BLaER1 treated with 17β-estradiol and CSF1 and Interleukin-3, amounts not matched to agents 10 nM and 100 nM (cell line): Measurements from ENCODE around the gene NEURL1B.
"Not testable (repeated sequence)": the region's sequence is repeated elsewhere in the genome, so short reads cannot be mapped to it uniquely, and the experiment has no call there.

Experiments
- H3K27ac ChIP-seq, 11 experiments: shearing (Covaris generic); formaldehyde crosslinking; 2 replicates each; pipeline ENCODE4 v1.8.1; 2022
- H3K27me3 ChIP-seq, 11 experiments: shearing (Covaris generic); formaldehyde crosslinking; 2 replicates each; pipeline ENCODE4 v1.8.1; 2022
- H3K36me3 ChIP-seq, 11 experiments: shearing (Covaris generic); formaldehyde crosslinking; 2 replicates each; pipeline ENCODE4 v1.8.1; 2022
- H3K4me1 ChIP-seq, 10 experiments: shearing (Covaris generic); formaldehyde crosslinking; 2 replicates each; pipeline ENCODE4 v1.8.1; 2022
- H3K4me2 ChIP-seq, 11 experiments: shearing (Covaris generic); formaldehyde crosslinking; 2 replicates each; pipeline ENCODE4 v1.8.1; 2022
- H3K4me3 ChIP-seq, 10 experiments: shearing (Covaris generic); formaldehyde crosslinking; 2 replicates each; pipeline ENCODE4 v1.8.1; 2022
- H3K9ac ChIP-seq, 11 experiments: shearing (Covaris generic); formaldehyde crosslinking; 2 replicates each; pipeline ENCODE4 v1.8.1; 2022
- H3K9me3 ChIP-seq, 11 experiments: shearing (Covaris generic); formaldehyde crosslinking; replicated peaks in 1 of 11; 2 replicates each; pipeline ENCODE4 v1.8.1; 2022
- H4K20me1 ChIP-seq, 11 experiments: shearing (Covaris generic); formaldehyde crosslinking; 2 replicates each; pipeline ENCODE4 v1.8.1; 2022
- Cebpa-rat ChIP-seq, 11 experiments: shearing (Covaris generic); IDR thresholded peaks; 2 replicates each; pipeline ENCODE4 v1.8.1; 2022

The NEURL1B gene

GRCh38 chr5:172676914-172677475 lies 35.9 kb downstream of the NEURL1B start:
- H3K4me1 ChIP-seq = peaks cover 23 to 52% (median 39%) of the 10 kb centered on the region in 10 experiments
- no peak overlapping the region for H3K27ac ChIP-seq
- H3K9ac ChIP-seq = no peak overlapping the region
- H4K20me1 ChIP-seq = peaks cover 0 to 77% (median 0%) of the 10 kb centered on the region in 11 experiments; a peak in 8 of 22 replicates
- no peak for TF ChIP-seq Cebpa-rat (IDR thresholded peaks at IDR 0.05)
- H3K9me3 ChIP-seq = peaks cover 0 to 9% (median 0%) of the 10 kb centered on the region in 11 experiments; a peak in 4 of 22 replicates
- H3K36me3 ChIP-seq = peaks cover 0 to 98% (median 89%) of the 10 kb centered on the region in 11 experiments; a peak in 18 of 22 replicates
- H3K27me3 ChIP-seq = no peaks in the 10 kb centered on the region
- H3K4me2 ChIP-seq = no peak overlapping the region
- H3K4me3 ChIP-seq = no peak overlapping the region

- not testable (repeated sequence) for H3K9me3 ChIP-seq, H3K4me3 ChIP-seq, H3K9ac ChIP-seq, H3K27me3 ChIP-seq
- H3K36me3 ChIP-seq = peaks cover 0 to 98% (median 88%) of the 10 kb centered on the region in 11 experiments; a peak in 18 of 22 replicates
- H3K4me2 ChIP-seq = peak overlapping the region in 7 of 11 experiments; percentile 1 to 59 (median 31); a peak in 5 of 22 replicates
- H3K27ac ChIP-seq = peak overlapping the region in 3 of 11 experiments; percentile 33 to 68 (median 63); a peak in 7 of 22 replicates
- peaks cover 0 to 64% (median 0%) of the 10 kb centered on the region in 11 experiments; a peak in 7 of 22 replicates for H4K20me1 ChIP-seq
- peaks cover 23 to 52% (median 43%) of the 10 kb centered on the region in 10 experiments for H3K4me1 ChIP-seq
Measured at GRCh38 chr5:172678362-172678874, 37.4 kb downstream of the NEURL1B start.

- no peak overlapping the region for H3K4me3 ChIP-seq
- peaks cover 0 to 61% (median 0%) of the 10 kb centered on the region in 11 experiments; a peak in 7 of 22 replicates for H4K20me1 ChIP-seq
- peaks cover 23 to 55% (median 47%) of the 10 kb centered on the region in 10 experiments for H3K4me1 ChIP-seq
- peak overlapping the region in 7 of 11 experiments; percentile 1 to 59 (median 31); a peak in 6 of 22 replicates for H3K4me2 ChIP-seq
- H3K9me3 ChIP-seq = peaks cover 0 to 9% (median 0%) of the 10 kb centered on the region in 11 experiments; a peak in 4 of 22 replicates
- no peaks in the 10 kb centered on the region for H3K27me3 ChIP-seq
- H3K36me3 ChIP-seq = peaks cover 0 to 97% (median 85%) of the 10 kb centered on the region in 11 experiments; a peak in 18 of 22 replicates
- H3K27ac ChIP-seq = peak overlapping the region in 5 of 11 experiments; percentile 22 to 68 (median 33); a peak in 8 of 22 replicates
- no peak for TF ChIP-seq Cebpa-rat (IDR thresholded peaks at IDR 0.05)
- H3K9ac ChIP-seq = peak overlapping the region in 1 of 11 experiments; percentile 38; a peak in 1 of 22 replicates
Measured at GRCh38 chr5:172678902-172679301, 37.8 kb downstream of the NEURL1B start.

GRCh38 chr5:172679628-172680212 lies 38.7 kb downstream of the NEURL1B start:
- peak overlapping the region in 9 of 11 experiments; percentile 10 to 68 (median 36); a peak in 15 of 22 replicates for H3K27ac ChIP-seq

GRCh38 chr5:172680921-172681320 lies 39.9 kb downstream of the NEURL1B start:
- Histone ChIP-seq H3K9ac (no peak overlapping the region), H3K4me1 (peaks cover 29 to 73% (median 65%) of the 10 kb centered on the region in 10 experiments), H3K27me3 (no peaks in the 10 kb centered on the region), H3K4me2 (peak overlapping the region; percentile 17 to 64 (median 52); a peak in 19 of 22 replicates), H3K4me3 (no peak overlapping the region), H3K9me3 (peaks cover 0 to 9% (median 0%) of the 10 kb centered on the region in 11 experiments; a peak in 4 of 22 replicates), H3K27ac (peak overlapping the region in 10 of 11 experiments; percentile 8 to 68 (median 38); a peak in 13 of 22 replicates), H3K36me3 (peaks cover 0 to 93% (median 76%) of the 10 kb centered on the region in 11 experiments; a peak in 18 of 22 replicates), H4K20me1 (peaks cover 0 to 44% (median 0%) of the 10 kb centered on the region in 11 experiments; a peak in 5 of 22 replicates)
- no peak for TF ChIP-seq Cebpa-rat (IDR thresholded peaks at IDR 0.05)

More at GRCh38 chr5:172679628-172680212, 38.7 kb downstream of the NEURL1B start:
- peaks cover 0 to 53% (median 0%) of the 10 kb centered on the region in 11 experiments; a peak in 6 of 22 replicates for H4K20me1 ChIP-seq
- peaks cover 26 to 61% (median 54%) of the 10 kb centered on the region in 10 experiments for H3K4me1 ChIP-seq
- H3K4me3 ChIP-seq = no peak overlapping the region
- no peaks in the 10 kb centered on the region for H3K27me3 ChIP-seq
- no peak for TF ChIP-seq Cebpa-rat (IDR thresholded peaks at IDR 0.05)
- H3K9ac ChIP-seq = peak overlapping the region in 4 of 11 experiments; percentile 24 to 41 (median 32); a peak in 3 of 22 replicates
- H3K9me3 ChIP-seq = peaks cover 0 to 9% (median 0%) of the 10 kb centered on the region in 11 experiments; a peak in 4 of 22 replicates
- H3K36me3 ChIP-seq = peaks cover 0 to 93% (median 81%) of the 10 kb centered on the region in 11 experiments; a peak in 18 of 22 replicates
- H3K4me2 ChIP-seq = peak overlapping the region in 9 of 11 experiments; percentile 18 to 64 (median 43); a peak in 18 of 22 replicates

GRCh38 chr5:172681421-172681820 lies 40.4 kb downstream of the NEURL1B start:
- Histone ChIP-seq H4K20me1 (peaks cover 0 to 39% (median 0%) of the 10 kb centered on the region in 11 experiments; a peak in 5 of 22 replicates), H3K36me3 (peaks cover 0 to 93% (median 76%) of the 10 kb centered on the region in 11 experiments; a peak in 18 of 22 replicates), H3K9ac (no peak overlapping the region), H3K4me2 (peak overlapping the region in 10 of 11 experiments; percentile 5 to 64 (median 40); a peak in 13 of 22 replicates), H3K27ac (peak overlapping the region in 7 of 11 experiments; percentile 21 to 68 (median 41); a peak in 8 of 22 replicates), H3K4me1 (peaks cover 24 to 78% (median 69%) of the 10 kb centered on the region in 10 experiments), H3K4me3 (no peak overlapping the region), H3K9me3 (peaks cover 0 to 9% (median 0%) of the 10 kb centered on the region in 11 experiments; a peak in 4 of 22 replicates), H3K27me3 (no peaks in the 10 kb centered on the region)
- no peak for TF ChIP-seq Cebpa-rat (IDR thresholded peaks at IDR 0.05)

GRCh38 chr5:172683264-172683644 lies 42.2 kb downstream of the NEURL1B start:
- Histone ChIP-seq H3K4me2 (peak overlapping the region; percentile 54 to 88 (median 62); a peak in 21 of 22 replicates), H3K36me3 (peaks cover 0 to 93% (median 63%) of the 10 kb centered on the region in 11 experiments; a peak in 18 of 22 replicates), H3K4me1 (peaks cover 40 to 90% (median 85%) of the 10 kb centered on the region in 10 experiments), H3K4me3 (peak overlapping the region in 5 of 10 experiments; percentile 30 to 61 (median 45); a peak in 5 of 20 replicates), H3K27ac (peak overlapping the region in 9 of 11 experiments; percentile 45 to 81 (median 74); a peak in 18 of 22 replicates), H3K27me3 (no peaks in the 10 kb centered on the region), H3K9ac (peak overlapping the region in 8 of 11 experiments; percentile 57 to 77 (median 68); a peak in 9 of 22 replicates), H4K20me1 (peaks cover 0 to 26% (median 0%) of the 10 kb centered on the region in 11 experiments; a peak in 3 of 22 replicates), H3K9me3 (peaks cover 0 to 9% (median 0%) of the 10 kb centered on the region in 11 experiments; a peak in 4 of 22 replicates)
- TF ChIP-seq Cebpa-rat (IDR thresholded peaks at IDR 0.05) = no peak
